Mesendoderm (in vitro differentiated cells): Measurements from ENCODE around the gene MACF1. TPM values are rescaled to one million over a fixed set of nuclear protein-coding genes. Genes with fewer than 3 reads are reported as not detected.

Experiments used
- DNase-seq: peaks from one replicate; pipeline ENCODE4 v3.0.0; 2013
- H2AK5ac ChIP-seq: 2 replicates; pipeline ENCODE4 v1.6.1; 2013; ENCODE audit warnings: low read length, inconsistent platforms
- H2BK120ac ChIP-seq: 2 replicates; pipeline ENCODE4 v1.6.1; 2013; ENCODE audit warnings: low read depth, mild to moderate bottlenecking, low read length, moderate library complexity, mixed read lengths
- H2BK15ac ChIP-seq: replicated peaks from 2 replicates; pipeline ENCODE4 v1.6.1; 2013; ENCODE audit warnings: low read depth, mild to moderate bottlenecking, moderate library complexity
- H2BK5ac ChIP-seq: 2 replicates; pipeline ENCODE4 v1.6.1; 2013; ENCODE audit warnings: low read length, inconsistent platforms
- H3K18ac ChIP-seq: 2 replicates; pipeline ENCODE4 v1.6.1; 2013; ENCODE audit warnings: mild to moderate bottlenecking, low read length, mixed read lengths
- H3K23ac ChIP-seq: one replicate; pipeline ENCODE4 v1.6.1; 2013; ENCODE audit warnings: low read length
- H3K27ac ChIP-seq: 2 replicates; pipeline ENCODE4 v1.5.1; 2013; ENCODE audit warnings: low read depth, mild to moderate bottlenecking, inconsistent platforms, low read length, moderate library complexity
- H3K27me3 ChIP-seq: 2 replicates; pipeline ENCODE4 v1.6.1; 2013; ENCODE audit warnings: low read length, control low read depth, mild to moderate bottlenecking, inconsistent platforms; ENCODE audit not compliant: insufficient read depth, poor library complexity
- H3K36me3 ChIP-seq: 2 replicates; pipeline ENCODE4 v1.6.1; 2013; ENCODE audit warnings: low read length, inconsistent platforms; ENCODE audit not compliant: control insufficient read depth, insufficient read depth
- H3K4ac ChIP-seq: one replicate; pipeline ENCODE4 v1.6.1; 2013; ENCODE audit warnings: low read depth, mild to moderate bottlenecking, low read length, moderate library complexity
- H3K4me1 ChIP-seq: 2 replicates; pipeline ENCODE4 v1.6.1; 2013; ENCODE audit warnings: low read depth, low read length, inconsistent platforms; ENCODE audit not compliant: control insufficient read depth
- H3K4me2 ChIP-seq: 2 replicates; pipeline ENCODE4 v1.6.1; 2013; ENCODE audit warnings: low read length
- H3K4me3 ChIP-seq: 2 replicates; pipeline ENCODE4 v1.5.1; 2013; ENCODE audit warnings: mild to moderate bottlenecking, low read length
- H3K56ac ChIP-seq: one replicate; pipeline ENCODE4 v1.6.1; 2013; ENCODE audit warnings: low read length
- H3K79me1 ChIP-seq: 2 replicates; pipeline ENCODE4 v1.6.1; 2013; ENCODE audit warnings: low read length, inconsistent platforms
- H3K79me2 ChIP-seq: 2 replicates; pipeline ENCODE4 v1.6.1; 2013; ENCODE audit warnings: mild to moderate bottlenecking, low read length; ENCODE audit not compliant: control insufficient read depth, insufficient read depth
- H3K9ac ChIP-seq: 2 replicates; pipeline ENCODE4 v1.6.1; 2013; ENCODE audit warnings: low read length, inconsistent platforms
- H4K5ac ChIP-seq: one replicate; pipeline ENCODE4 v1.6.1; 2013; ENCODE audit warnings: low read length
- H4K8ac ChIP-seq: one replicate; pipeline ENCODE4 v1.6.1; 2013; ENCODE audit warnings: low read depth, mild to moderate bottlenecking, control low read depth, low read length, moderate library complexity
- WGBS: extraction: QIAGEN DNeasy Blood & Tissue Kit; methylation state at CpG from one replicate; pipeline ENCODE4 v1.1.7; 2013; ENCODE audit warnings: low lambda C conversion rate, missing lambda C conversion rate; ENCODE audit not compliant: insufficient coverage; ENCODE audit errors: extremely low coverage; 5-methylcytosine and 5-hydroxymethylcytosine counted together
- polyA plus RNA-seq, 2 experiments: library from polyadenylated mRNA; stranded (reverse); fragments of 200-250 nt; gene quantifications; one replicate each; pipeline ENCODE4 v1.2.3, GENCODE V29; 2013

MACF1 gene
- 104 TPM for polyA plus RNA-seq (2013, experiment 1 of 2)
- 101 TPM for polyA plus RNA-seq (2013, experiment 2 of 2)

- H3K9ac ChIP-seq, result peak within 1 kb of the TSS; percentile 3
- WGBS, result no CpG with 5 or more reads among the region's 9 CpGs
- no peak within 1 kb of the TSS for H3K4me3 ChIP-seq
Observed at GRCh38 chr1:39204441-39205081, at the start of gene MACF1. Gene MACF1, plus strand, starts transcription at chr1:39204695. Its CDS starts 328 bp downstream, at chr1:39205023.

GRCh38 chr1:39157304-39157703, 47.2 kb upstream of the MACF1 start:
- H3K4ac ChIP-seq, result no peak overlapping the region
- H3K27me3 ChIP-seq, result no peaks in the 10 kb centered on the region
- peaks cover 20% of the 10 kb centered on the region for H3K4me1 ChIP-seq
- no peak overlapping the region for H2BK120ac ChIP-seq
- H3K56ac ChIP-seq, result no peak overlapping the region
- no peak for DNase-seq
- H3K23ac ChIP-seq, result no peak overlapping the region
- no peak overlapping the region for H3K9ac ChIP-seq
- peaks cover 33% of the 10 kb centered on the region for H3K79me2 ChIP-seq
- no peak overlapping the region for H4K8ac ChIP-seq
- H3K36me3 ChIP-seq, result no peaks in the 10 kb centered on the region
- no peak overlapping the region for H3K4me2 ChIP-seq
- H2BK15ac ChIP-seq, result no peak overlapping the region
- H2BK5ac ChIP-seq, result no peak overlapping the region
- no peak overlapping the region for H2AK5ac ChIP-seq
- H3K27ac ChIP-seq, result no peak overlapping the region
- peaks cover 11% of the 10 kb centered on the region for H3K79me1 ChIP-seq
- H3K18ac ChIP-seq, result no peak overlapping the region
- no peak overlapping the region for H3K4me3 ChIP-seq
- no peak overlapping the region for H4K5ac ChIP-seq

More at GRCh38 chr1:39204441-39205081, at the start of gene MACF1:
- Histone ChIP-seq H3K4ac (peak within 1 kb of the TSS; percentile 37), H2BK5ac (no peak within 1 kb of the TSS), H2BK120ac (peak within 1 kb of the TSS; percentile 39), H3K56ac (peak within 1 kb of the TSS; percentile 62), H3K27me3 (no peaks in the 10 kb centered on the region), H2BK15ac (no peak within 1 kb of the TSS), H3K18ac (no peak within 1 kb of the TSS), H4K5ac (no peak within 1 kb of the TSS), H3K79me2 (peaks cover 11% of the 10 kb centered on the region), H3K23ac (peak within 1 kb of the TSS; percentile 66), H4K8ac (peak within 1 kb of the TSS; percentile 15), H3K79me1 (peaks cover 6% of the 10 kb centered on the region), H3K4me1 (peaks cover 15% of the 10 kb centered on the region), H3K27ac (peak within 1 kb of the TSS; percentile 77), H2AK5ac (no peak within 1 kb of the TSS), H3K36me3 (no peaks in the 10 kb centered on the region), H3K4me2 (no peak within 1 kb of the TSS)
- peak; percentile 93 for DNase-seq

- H2BK15ac ChIP-seq, result no peak overlapping the region
- peak overlapping the region; percentile 31 for H3K18ac ChIP-seq
- no CpG with 5 or more reads among the region's 11 CpGs for WGBS
- peak overlapping the region; percentile 51 for H2AK5ac ChIP-seq
- H3K79me2 ChIP-seq, result peaks cover 34% of the 10 kb centered on the region
- H3K79me1 ChIP-seq, result peaks cover 9% of the 10 kb centered on the region
- no peak overlapping the region for H3K23ac ChIP-seq
- peak overlapping the region; percentile 34 for H3K56ac ChIP-seq
- H3K4me1 ChIP-seq, result peaks cover 20% of the 10 kb centered on the region
- no peak overlapping the region for H3K4ac ChIP-seq
- no peak overlapping the region for H3K27ac ChIP-seq
- peak overlapping the region; percentile 6 for H3K4me2 ChIP-seq
- H2BK5ac ChIP-seq, result peak overlapping the region; percentile 41
- no peak overlapping the region for H2BK120ac ChIP-seq
- no peaks in the 10 kb centered on the region for H3K27me3 ChIP-seq
- no peaks in the 10 kb centered on the region for H3K36me3 ChIP-seq
- no peak overlapping the region for H4K8ac ChIP-seq
- no peak overlapping the region for H3K4me3 ChIP-seq
- peak overlapping the region; percentile 17 for H3K9ac ChIP-seq
- H4K5ac ChIP-seq, result no peak overlapping the region
- peak; percentile 81 for DNase-seq
Observed at GRCh38 chr1:39158327-39159086, 46.0 kb upstream of the MACF1 start.

- H3K4me3 ChIP-seq, result no peak overlapping the region
- peaks cover 20% of the 10 kb centered on the region for H3K4me1 ChIP-seq
Observed at GRCh38 chr1:39159224-39160036, 45.1 kb upstream of the MACF1 start.

DNA sequence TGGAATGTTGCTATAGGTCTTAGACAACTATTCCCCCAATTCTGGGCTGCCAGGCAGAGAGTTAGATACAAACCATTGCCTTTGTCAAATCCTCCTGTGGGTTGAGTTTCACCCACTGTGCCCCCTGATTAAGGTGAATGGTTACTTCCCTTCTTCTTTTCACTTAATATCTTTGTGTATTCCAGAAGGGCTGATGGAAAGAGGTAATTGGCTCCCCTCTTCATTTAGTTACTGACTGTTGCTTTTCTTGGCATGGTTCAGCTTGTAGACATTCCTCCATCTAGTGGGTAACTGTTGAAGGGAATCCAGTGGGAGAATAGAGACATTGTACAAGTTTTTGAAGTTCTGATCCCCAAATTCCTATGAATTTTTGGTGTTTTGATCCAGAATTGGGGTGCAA, 43.8 kb upstream of the MACF1 start:
- no peaks in the 10 kb centered on the region for H3K36me3 ChIP-seq
- H3K27ac ChIP-seq, result no peak overlapping the region

More at GRCh38 chr1:39159224-39160036, 45.1 kb upstream of the MACF1 start:
- no peak overlapping the region for H3K23ac ChIP-seq
- H3K18ac ChIP-seq, result peak overlapping the region; percentile 31
- H4K8ac ChIP-seq, result no peak overlapping the region
- H3K56ac ChIP-seq, result peak overlapping the region; percentile 34
- H3K27ac ChIP-seq, result no peak overlapping the region
- H4K5ac ChIP-seq, result no peak overlapping the region
- DNase-seq, result peak; percentile 81
- no peaks in the 10 kb centered on the region for H3K27me3 ChIP-seq
- no peak overlapping the region for H2AK5ac ChIP-seq
- peaks cover 8% of the 10 kb centered on the region for H3K79me1 ChIP-seq
- peak overlapping the region; percentile 6 for H3K4me2 ChIP-seq
- peak overlapping the region; percentile 41 for H2BK5ac ChIP-seq
- H3K9ac ChIP-seq, result peak overlapping the region; percentile 20
- no peaks in the 10 kb centered on the region for H3K36me3 ChIP-seq
- H2BK120ac ChIP-seq, result no peak overlapping the region
- no CpG with 5 or more reads among the region's 1 CpG for WGBS
- peaks cover 34% of the 10 kb centered on the region for H3K79me2 ChIP-seq
- no peak overlapping the region for H2BK15ac ChIP-seq
- H3K4ac ChIP-seq, result peak overlapping the region; percentile 36

More for the DNA sequence above, 43.8 kb upstream of the MACF1 start:
- Histone ChIP-seq H4K8ac (no peak overlapping the region), H3K4me1 (peaks cover 22% of the 10 kb centered on the region), H2BK120ac (no peak overlapping the region), H3K56ac (no peak overlapping the region), H2AK5ac (no peak overlapping the region), H3K79me1 (peaks cover 10% of the 10 kb centered on the region), H2BK15ac (no peak overlapping the region), H3K79me2 (peaks cover 37% of the 10 kb centered on the region), H2BK5ac (no peak overlapping the region), H3K18ac (no peak overlapping the region), H3K4me3 (no peak overlapping the region), H3K23ac (no peak overlapping the region), H3K4me2 (no peak overlapping the region), H3K9ac (no peak overlapping the region), H3K4ac (no peak overlapping the region), H4K5ac (no peak overlapping the region), H3K27me3 (no peaks in the 10 kb centered on the region)
- DNase-seq, result no peak
